H9 (cell line): ENCODE results near the gene NME8. TPM values are rescaled to one million over a fixed set of nuclear protein-coding genes. Genes with fewer than 3 reads are reported as not detected.

Experiments used
- DNase-seq: peaks from one replicate; pipeline ENCODE4 v3.0.0-alpha.2; 2017
- H2AFZ ChIP-seq: one replicate; pipeline ENCODE4 v1.6.1; 2013; ENCODE audit warnings: mild to moderate bottlenecking, low read length, control low read depth, moderate library complexity
- H2AK5ac ChIP-seq: 2 replicates; pipeline ENCODE4 v1.6.1; 2013; ENCODE audit warnings: low read length, control low read depth, mixed read lengths; ENCODE audit not compliant: insufficient read length
- H2BK120ac ChIP-seq: one replicate; pipeline ENCODE4 v1.6.1; 2013; ENCODE audit warnings: low read depth, mild to moderate bottlenecking, low read length, control low read depth, inconsistent platforms; ENCODE audit not compliant: poor library complexity, severe bottlenecking
- H2BK12ac ChIP-seq: 2 replicates; pipeline ENCODE4 v1.6.1; 2013; ENCODE audit warnings: low read length, control low read depth, mixed read lengths, low read depth; ENCODE audit not compliant: insufficient read length
- H2BK15ac ChIP-seq: 2 replicates; pipeline ENCODE4 v1.6.1; 2013; ENCODE audit warnings: low read depth, low read length, control low read depth
- H2BK20ac ChIP-seq: one replicate; pipeline ENCODE4 v1.6.1; 2013; ENCODE audit warnings: low read depth, mild to moderate bottlenecking, low read length, control low read depth, inconsistent platforms; ENCODE audit not compliant: poor library complexity, severe bottlenecking
- H2BK5ac ChIP-seq: 2 replicates; pipeline ENCODE4 v1.6.1; 2013; ENCODE audit warnings: low read length, control low read depth, mixed read lengths; ENCODE audit not compliant: insufficient read length
- H3K14ac ChIP-seq: 2 replicates; pipeline ENCODE4 v1.6.1; 2013; ENCODE audit warnings: low read length, control low read depth; ENCODE audit not compliant: insufficient read depth
- H3K18ac ChIP-seq: 2 replicates; pipeline ENCODE4 v1.6.1; 2013; ENCODE audit warnings: low read depth, mild to moderate bottlenecking, mixed read lengths, low read length, control low read depth; ENCODE audit not compliant: insufficient read length
- H3K23ac ChIP-seq: 2 replicates; pipeline ENCODE4 v1.6.1; 2013; ENCODE audit warnings: low read length, control low read depth, mixed read lengths, low read depth; ENCODE audit not compliant: insufficient read length
- H3K23me2 ChIP-seq: 2 replicates; pipeline ENCODE4 v1.6.1; 2013; ENCODE audit warnings: low read depth, mild to moderate bottlenecking, mixed read lengths, low read length, control low read depth; ENCODE audit not compliant: insufficient read length, poor library complexity, severe bottlenecking
- H3K27ac ChIP-seq: 2 replicates; pipeline ENCODE4 v1.5.1; 2013; ENCODE audit warnings: low read length, control low read depth, mixed read lengths, low read depth; ENCODE audit not compliant: insufficient read length
- H3K27me3 ChIP-seq: 2 replicates; pipeline ENCODE4 v1.6.1; 2013; ENCODE audit warnings: low read length, control low read depth, inconsistent platforms; ENCODE audit not compliant: insufficient read depth
- H3K4ac ChIP-seq: 2 replicates; pipeline ENCODE4 v1.6.1; 2013; ENCODE audit warnings: low read depth, mild to moderate bottlenecking, control low read depth, inconsistent platforms, low read length, moderate library complexity
- H3K4me1 ChIP-seq: 2 replicates; pipeline ENCODE4 v1.6.1; 2013; ENCODE audit warnings: low read length, control low read depth, inconsistent platforms; ENCODE audit not compliant: insufficient read depth
- H3K4me2 ChIP-seq: 2 replicates; pipeline ENCODE4 v1.6.1; 2013; ENCODE audit warnings: low read length, control low read depth, mixed read lengths; ENCODE audit not compliant: insufficient read length, insufficient read depth
- H3K56ac ChIP-seq: 2 replicates; pipeline ENCODE4 v1.6.1; 2013; ENCODE audit warnings: low read depth, mild to moderate bottlenecking, mixed read lengths, low read length, control low read depth; ENCODE audit not compliant: insufficient read length
- H3K79me1 ChIP-seq: 2 replicates; pipeline ENCODE4 v1.6.1; 2013; ENCODE audit warnings: low read depth, mild to moderate bottlenecking, moderate library complexity, low read length, control low read depth, inconsistent platforms; ENCODE audit not compliant: insufficient read depth, poor library complexity, severe bottlenecking
- H3K79me2 ChIP-seq: 2 replicates; pipeline ENCODE4 v1.6.1; 2013; ENCODE audit warnings: low read length, control low read depth, inconsistent platforms; ENCODE audit not compliant: insufficient read depth
- H3K9ac ChIP-seq: 2 replicates; pipeline ENCODE4 v1.6.1; 2013; ENCODE audit warnings: low read length, control low read depth, mixed read lengths; ENCODE audit not compliant: insufficient read length; ENCODE audit errors: extremely low read depth
- H3K9me3 ChIP-seq: one replicate; pipeline ENCODE4 v1.6.1; 2013; ENCODE audit warnings: low read depth, low read length, inconsistent platforms; ENCODE audit not compliant: control insufficient read depth
- H3T11ph ChIP-seq: one replicate; pipeline ENCODE4 v1.6.1; 2013; ENCODE audit warnings: mild to moderate bottlenecking, low read length, control low read depth, inconsistent platforms
- H4K20me1 ChIP-seq: one replicate; pipeline ENCODE4 v1.6.1; 2013; ENCODE audit not compliant: control insufficient read depth, insufficient read length, insufficient read depth
- H4K5ac ChIP-seq: 2 replicates; pipeline ENCODE4 v1.6.1; 2013; ENCODE audit warnings: low read depth, mild to moderate bottlenecking, mixed read lengths, low read length, control low read depth; ENCODE audit not compliant: insufficient read length
- H4K8ac ChIP-seq: replicated peaks from 2 replicates; pipeline ENCODE4 v1.6.1; 2013; ENCODE audit warnings: low read length, control low read depth, mixed read lengths, low read depth; ENCODE audit not compliant: insufficient read length
- H4K91ac ChIP-seq: 2 replicates; pipeline ENCODE4 v1.6.1; 2013; ENCODE audit warnings: low read depth, mild to moderate bottlenecking, moderate library complexity, mixed read lengths, low read length, control low read depth; ENCODE audit not compliant: insufficient read length
- H3K27ac Mint-ChIP-seq, 3 experiments: 2 replicates in 2 of 3; 3 replicates in 1 of 3; pipeline ENCODE4 v1.8.0; 2020 to 2021; ENCODE audit warnings: mixed read lengths in 3 of 3, mild to moderate bottlenecking in 1 of 3, moderate library complexity in 1 of 3
- H3K27me3 Mint-ChIP-seq: 2 replicates; pipeline ENCODE4 v1.8.0; 2021; ENCODE audit warnings: low read depth, mild to moderate bottlenecking, moderate library complexity, mixed read lengths
- H3K36me3 Mint-ChIP-seq, 3 experiments: 2 replicates in 2 of 3; 3 replicates in 1 of 3; pipeline ENCODE4 v1.8.0; 2020 to 2021; ENCODE audit warnings: low read depth in 3 of 3, mixed read lengths in 3 of 3; ENCODE audit not compliant: insufficient read depth in 1 of 3
- H3K4me1 Mint-ChIP-seq, 2 experiments: 2 replicates each; pipeline ENCODE4 v1.8.0; 2020; ENCODE audit warnings: mixed read lengths in 2 of 2
- H3K4me3 Mint-ChIP-seq, 2 experiments: 2 replicates in 1 of 2; 3 replicates in 1 of 2; pipeline ENCODE4 v1.8.0; 2020 to 2021; ENCODE audit warnings: mild to moderate bottlenecking in 2 of 2, mixed read lengths in 2 of 2, moderate library complexity in 1 of 2
- H3K9me3 Mint-ChIP-seq, 2 experiments: 2 replicates in 1 of 2; 3 replicates in 1 of 2; pipeline ENCODE4 v1.8.0; 2020; ENCODE audit warnings: mild to moderate bottlenecking in 2 of 2, mixed read lengths in 2 of 2, moderate library complexity in 1 of 2
- CTCF ChIP-seq: fragments of 200-600 bp; sonication (generic); conservative IDR thresholded peaks from 3 replicates; pipeline ENCODE4 v1.8.0; 2021; ENCODE audit warnings: antibody characterized with exemption, mild to moderate bottlenecking
- WGBS: extraction: QIAGEN DNeasy Blood & Tissue Kit; methylation state at CpG from one replicate; pipeline ENCODE4 v1.1.7; 2013; ENCODE audit warnings: missing lambda C conversion rate, low lambda C conversion rate, mixed read lengths; ENCODE audit not compliant: insufficient read length; ENCODE audit errors: extremely low coverage; 5-methylcytosine and 5-hydroxymethylcytosine counted together
- total RNA-seq: library from RNA; stranded (reverse); gene quantifications from 2 replicates; pipeline ENCODE4 v1.2.1, GENCODE V29; 2021

NME8 gene
- total RNA-seq, 1 experiment from 2014 or later = 0.33 TPM

- H2AK5ac ChIP-seq = no peak overlapping the region
- no peak overlapping the region for H2AFZ ChIP-seq
- Mint-ChIP-seq H3K9me3 (peaks cover 0 to 2% of the 10 kb centered on the region in 2 experiments; a peak in 1 of 5 replicates), H3K27me3 (no peaks in the 10 kb centered on the region; the same call in 1 of the 2 replicates), H3K4me1 (0 out of 4 replicates have a peak, but pooled peaks cover 0 to 2% of the 10 kb centered on the region in 2 experiments), H3K36me3 (no peaks in the 10 kb centered on the region), H3K4me3 (no peak overlapping the region), H3K27ac (no peak overlapping the region)
- no peak overlapping the region for H2BK5ac ChIP-seq
- no peaks in the 10 kb centered on the region for H3K79me2 ChIP-seq
- no peak overlapping the region for H3K23ac ChIP-seq
- no peak overlapping the region for H3K56ac ChIP-seq
- H3T11ph ChIP-seq = no peak overlapping the region
- no peak overlapping the region for H3K9ac ChIP-seq
- H3K4me2 ChIP-seq = no peak overlapping the region
- no peaks in the 10 kb centered on the region for H3K4me1 ChIP-seq
- no peaks in the 10 kb centered on the region for H3K27me3 ChIP-seq
- H3K4ac ChIP-seq = no peak overlapping the region
- no peak overlapping the region for H2BK12ac ChIP-seq
- no peak for DNase-seq
- no peak overlapping the region for H4K91ac ChIP-seq
- H2BK15ac ChIP-seq = no peak overlapping the region
- no peaks in the 10 kb centered on the region for H3K9me3 ChIP-seq
- H3K79me1 ChIP-seq = no peaks in the 10 kb centered on the region
- no peak for TF ChIP-seq CTCF
- no peak overlapping the region for H3K18ac ChIP-seq
- H3K23me2 ChIP-seq = no peaks in the 10 kb centered on the region
- no CpG with 5 or more reads among the region's 3 CpGs for WGBS
- no peak overlapping the region for H3K27ac ChIP-seq
- H3K14ac ChIP-seq = no peak overlapping the region
- H4K5ac ChIP-seq = no peak overlapping the region
- H4K8ac ChIP-seq = no peak overlapping the region
- H2BK120ac ChIP-seq = no peak overlapping the region
- no peak overlapping the region for H2BK20ac ChIP-seq
- H4K20me1 ChIP-seq = no peaks in the 10 kb centered on the region
Measured at GRCh38 chr7:37899712-37900247, 51.4 kb downstream of the NME8 start.
